HEK293T (cell line): Measurements from ENCODE around the gene OR5AL1.
"Not testable (repeated sequence)": the region's sequence is repeated elsewhere in the genome, so short reads cannot be mapped to it uniquely, and the experiment has no call there.

Source experiments
- CTCF ChIA-PET: fragments of 350-600 bp; formaldehyde crosslinking; extraction: SDS; loops from one replicate; lab custom pipeline; 2021; ENCODE audit warnings: antibody characterized with exemption, inconsistent platforms; lab: Yijun Ruan, JAX
- POLR2A ChIA-PET: fragments of 350-600 bp; formaldehyde crosslinking; extraction: SDS; loops from one replicate; lab custom pipeline; 2020; ENCODE audit warnings: antibody characterized with exemption, inconsistent platforms; lab: Yijun Ruan, JAX
- DNase-seq: peaks from one replicate; pipeline ENCODE4 v3.0.0; 2012; ENCODE audit warnings: mixed read lengths; ENCODE audit errors: extremely low spot score
- ARNT ChIP-seq: fragments of 450-650 bp; IDR thresholded peaks from 2 replicates; pipeline ENCODE4 v1.6.1; 2017; ENCODE audit warnings: mild to moderate bottlenecking
- BHLHE40 ChIP-seq: fragments of 450-650 bp; IDR thresholded peaks from 2 replicates; pipeline ENCODE4 v1.6.1; 2016; ENCODE audit warnings: mild to moderate bottlenecking, moderate library complexity, borderline replicate concordance
- CTBP1 ChIP-seq: fragments of 450-650 bp; IDR thresholded peaks from 2 replicates; pipeline ENCODE4 v1.6.1; 2016; ENCODE audit warnings: borderline replicate concordance
- ELF4 ChIP-seq: fragments of 450-650 bp; IDR thresholded peaks from 2 replicates; pipeline ENCODE4 v1.6.1; 2017; ENCODE audit warnings: antibody characterized with exemption
- FOXA1 ChIP-seq: fragments of 450-650 bp; IDR thresholded peaks from 2 replicates; pipeline ENCODE4 v1.6.1; 2016; ENCODE audit warnings: mild to moderate bottlenecking
- FOXK2 ChIP-seq: fragments of 450-650 bp; IDR thresholded peaks from 2 replicates; pipeline ENCODE4 v1.6.1; 2016; ENCODE audit warnings: mild to moderate bottlenecking
- FOXM1 ChIP-seq: fragments of 450-650 bp; IDR thresholded peaks from 2 replicates; pipeline ENCODE4 v1.6.1; 2017; ENCODE audit warnings: mild to moderate bottlenecking, borderline replicate concordance
- HDGF ChIP-seq: fragments of 450-650 bp; IDR thresholded peaks from 2 replicates; pipeline ENCODE4 v1.6.1; 2017; ENCODE audit warnings: antibody characterized with exemption, borderline replicate concordance
- L3MBTL2 ChIP-seq: fragments of 450-650 bp; conservative IDR thresholded peaks from 2 replicates; pipeline ENCODE4 v1.6.1; 2016; ENCODE audit warnings: mild to moderate bottlenecking
- LEF1 ChIP-seq: fragments of 450-650 bp; IDR thresholded peaks from 2 replicates; pipeline ENCODE4 v1.6.1; 2017; ENCODE audit warnings: mild to moderate bottlenecking, borderline replicate concordance
- NFRKB ChIP-seq: fragments of 450-650 bp; IDR thresholded peaks from 2 replicates; pipeline ENCODE4 v1.6.1; 2016; ENCODE audit warnings: mild to moderate bottlenecking, moderate library complexity
- SP1 ChIP-seq: fragments of 450-650 bp; IDR thresholded peaks from 2 replicates; pipeline ENCODE4 v1.6.1; 2017
- SUZ12 ChIP-seq: fragments of 450-650 bp; IDR thresholded peaks from 2 replicates; pipeline ENCODE4 v1.6.1; 2016; ENCODE audit warnings: mild to moderate bottlenecking
- TARDBP ChIP-seq: fragments of 450-650 bp; IDR thresholded peaks from 2 replicates; pipeline ENCODE4 v1.6.1; 2016
- ZNF384 ChIP-seq: fragments of 450-650 bp; IDR thresholded peaks from 2 replicates; pipeline ENCODE4 v1.6.1; 2016
- TF ChIP-seq, protein P1 (sequence below): fragments of 450-650 bp; IDR thresholded peaks from 2 replicates; pipeline ENCODE4 v1.6.1; 2016

Gene OR5AL1

DNA sequence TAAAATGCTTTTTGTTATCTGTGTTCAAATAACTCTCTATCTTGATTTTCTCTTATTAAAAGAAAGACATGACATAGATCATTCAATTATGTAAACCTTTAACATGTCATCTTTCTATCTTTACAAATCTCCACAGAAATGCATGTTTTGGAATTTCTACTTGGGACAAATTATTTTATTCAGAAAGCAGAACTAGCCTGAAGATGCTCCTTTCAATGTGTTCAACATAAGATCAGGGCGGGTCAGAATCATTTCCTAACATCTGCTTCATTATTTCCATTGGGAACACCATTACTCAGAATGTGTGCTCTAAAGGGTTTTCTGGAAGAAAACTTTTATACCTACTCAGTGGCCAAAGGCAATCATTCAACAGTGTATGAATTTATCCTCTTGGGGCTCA, at the start of gene OR5AL1:
OR5AL1 (plus strand) TSS at position 301 of the 400 bp plus-strand sequence.
- DNase-seq, result no peak
- ChIA-PET CTCF (no interaction called here), POLR2A (no interaction called here)
- TF ChIP-seq L3MBTL2, result no peak
- no peak for TF ChIP-seq ZNF384
- no peak for TF ChIP-seq FOXM1
- TF ChIP-seq TARDBP, result no peak
- no peak for TF ChIP-seq LEF1
- TF ChIP-seq BHLHE40, result no peak
- TF ChIP-seq NFRKB, result no peak
- TF ChIP-seq FOXA1, result no peak
- no peak for TF ChIP-seq ARNT

DNA sequence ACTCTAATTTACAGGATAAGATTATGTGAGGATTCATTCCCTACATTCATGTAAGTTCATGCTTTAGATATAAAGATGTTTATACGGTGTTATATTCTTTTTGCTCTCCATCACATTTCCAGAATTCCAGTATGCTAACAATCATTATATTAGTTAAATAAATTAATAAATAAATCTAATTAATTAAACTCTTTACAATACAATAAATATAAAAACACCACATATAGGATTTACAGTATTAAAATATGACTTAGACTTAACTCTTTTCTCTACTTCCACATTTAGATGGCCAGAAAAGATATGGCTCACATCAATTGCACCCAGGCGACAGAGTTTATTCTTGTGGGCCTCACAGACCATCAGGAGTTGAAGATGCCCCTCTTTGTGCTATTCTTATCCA, 37.2 kb upstream of the OR5AL1 start, which contains the start of gene OR8U1:
OR8U1 (plus strand) TSS at position 301 of the 400 bp plus-strand sequence; CDS start at position 301, 0 bp downstream.
- ChIA-PET CTCF (no interaction called here), POLR2A (no interaction called here)
- no peak for DNase-seq
- TF ChIP-seq SP1, result no peak
- no peak for TF ChIP-seq FOXK2
- TF ChIP-seq SUZ12, result no peak
- TF ChIP-seq BHLHE40, result no peak

DNA sequence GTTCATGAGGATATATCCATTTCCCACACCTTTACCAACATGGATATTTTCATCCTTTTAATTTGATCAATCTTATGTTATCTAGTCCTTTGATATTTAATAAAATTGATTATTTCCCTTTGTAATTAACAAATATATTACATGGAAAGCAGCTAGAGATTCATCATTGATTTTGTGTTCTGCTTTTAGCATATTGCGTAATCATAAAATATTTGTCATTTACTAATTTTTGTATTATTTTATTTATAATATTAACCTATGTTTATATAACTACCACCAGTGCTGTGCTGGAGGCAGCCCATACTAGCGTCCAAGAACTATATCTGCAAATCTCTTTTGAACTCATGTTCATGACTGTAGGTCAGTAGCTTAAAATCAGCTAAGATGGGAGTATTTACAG, 32.4 kb upstream of the OR5AL1 start:
- no peak for DNase-seq
- TF ChIP-seq, protein P1, sequence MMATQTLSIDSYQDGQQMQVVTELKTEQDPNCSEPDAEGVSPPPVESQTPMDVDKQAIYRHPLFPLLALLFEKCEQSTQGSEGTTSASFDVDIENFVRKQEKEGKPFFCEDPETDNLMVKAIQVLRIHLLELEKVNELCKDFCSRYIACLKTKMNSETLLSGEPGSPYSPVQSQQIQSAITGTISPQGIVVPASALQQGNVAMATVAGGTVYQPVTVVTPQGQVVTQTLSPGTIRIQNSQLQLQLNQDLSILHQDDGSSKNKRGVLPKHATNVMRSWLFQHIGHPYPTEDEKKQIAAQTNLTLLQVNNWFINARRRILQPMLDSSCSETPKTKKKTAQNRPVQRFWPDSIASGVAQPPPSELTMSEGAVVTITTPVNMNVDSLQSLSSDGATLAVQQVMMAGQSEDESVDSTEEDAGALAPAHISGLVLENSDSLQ, result no peak
- TF ChIP-seq CTBP1, result no peak
- TF ChIP-seq L3MBTL2, result no peak
- no peak for TF ChIP-seq SUZ12
- TF ChIP-seq FOXA1, result no peak
- no peak for TF ChIP-seq ARNT
- TF ChIP-seq TARDBP, result no peak
- TF ChIP-seq HDGF, result no peak
- no peak for TF ChIP-seq ZNF384
- TF ChIP-seq ELF4, result no peak
- no peak for TF ChIP-seq FOXK2
- no peak for TF ChIP-seq NFRKB
- no peak for TF ChIP-seq SP1
- no peak for TF ChIP-seq FOXM1
- no peak for TF ChIP-seq BHLHE40
- TF ChIP-seq LEF1, result no peak
- ChIA-PET CTCF (no interaction called here), POLR2A (no interaction called here)

DNA sequence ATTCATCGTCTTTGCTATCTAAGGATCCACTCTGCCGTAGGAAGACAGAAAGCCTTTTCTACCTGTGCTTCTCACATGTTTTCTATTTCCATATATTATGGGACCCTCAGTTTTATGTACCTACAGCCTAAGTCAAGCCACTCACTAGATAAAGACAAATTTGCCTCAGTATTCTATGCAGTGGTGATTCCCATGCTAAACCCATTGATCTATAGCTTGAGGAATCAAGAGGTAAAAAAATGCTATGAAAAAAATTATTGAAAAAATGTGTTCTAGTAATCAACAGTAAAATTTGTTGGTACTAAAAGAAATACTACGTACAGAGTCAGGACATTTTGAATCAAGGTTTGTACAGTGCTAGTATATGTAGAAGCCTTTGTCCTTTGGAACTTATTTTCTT, 18.1 kb upstream of the OR5AL1 start:
- TF ChIP-seq ZNF384 (no peak), CTBP1 (no peak), LEF1 (no peak), FOXM1 (no peak), NFRKB (no peak)
- DNase-seq, result no peak
- POLR2A ChIA-PET, result no interaction called here
- CTCF ChIA-PET, result no interaction called here

DNA sequence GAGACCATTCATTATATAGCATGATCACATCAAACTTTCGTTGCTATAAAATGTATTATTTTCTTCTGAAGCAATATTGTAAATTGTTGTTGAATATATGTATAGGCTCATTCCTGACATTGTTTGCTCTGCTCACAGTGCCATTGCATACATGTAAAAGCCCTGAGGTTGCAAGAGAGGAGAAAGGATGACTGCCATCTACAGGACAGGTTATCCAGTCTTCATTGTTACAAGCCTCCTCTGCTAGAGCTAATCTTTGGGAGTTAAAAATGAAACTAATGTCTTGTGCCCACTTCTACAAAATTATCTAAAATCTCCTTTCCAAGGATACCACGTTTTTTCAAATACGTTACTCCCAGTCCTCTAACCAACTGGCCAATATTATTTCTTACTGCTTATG, 16.4 kb upstream of the OR5AL1 start:
- ChIA-PET CTCF (no interaction called here), POLR2A (no interaction called here)
- DNase-seq, result no peak
- TF ChIP-seq SUZ12, result no peak
- no peak for TF ChIP-seq TARDBP

DNA sequence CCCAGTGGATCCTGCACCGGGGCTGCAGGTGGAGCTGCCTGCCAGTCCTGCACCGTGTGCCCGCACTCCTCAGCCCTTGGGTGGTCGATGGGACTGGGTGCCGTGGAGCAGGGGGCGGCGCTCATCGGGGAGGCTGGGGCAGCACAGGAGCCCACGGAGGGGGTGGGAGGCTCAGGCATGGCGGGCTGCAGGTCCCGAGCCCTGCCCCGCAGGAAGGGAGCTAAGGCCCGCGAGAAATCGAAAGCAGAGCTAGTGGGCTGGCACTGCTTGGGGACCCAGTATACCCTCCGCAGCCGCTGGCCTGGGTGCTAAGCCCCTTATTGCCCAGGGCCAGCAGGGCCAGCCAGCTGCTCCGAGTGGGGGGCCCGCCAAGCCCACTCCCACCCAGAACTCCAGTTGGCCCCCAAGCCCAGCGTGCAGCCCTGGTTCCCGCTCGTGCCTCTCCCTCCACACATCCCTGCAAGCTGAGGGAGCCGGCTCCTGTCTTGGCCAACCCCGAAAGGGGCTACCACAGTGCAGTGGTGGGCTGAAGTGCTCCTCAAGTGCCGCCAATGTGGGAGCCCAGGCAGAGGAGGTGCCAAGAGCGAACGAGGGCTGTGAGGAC, 10.5 kb upstream of the OR5AL1 start:
- DNase-seq, POLR2A ChIA-PET, CTCF ChIA-PET: not testable (repeated sequence)

DNA sequence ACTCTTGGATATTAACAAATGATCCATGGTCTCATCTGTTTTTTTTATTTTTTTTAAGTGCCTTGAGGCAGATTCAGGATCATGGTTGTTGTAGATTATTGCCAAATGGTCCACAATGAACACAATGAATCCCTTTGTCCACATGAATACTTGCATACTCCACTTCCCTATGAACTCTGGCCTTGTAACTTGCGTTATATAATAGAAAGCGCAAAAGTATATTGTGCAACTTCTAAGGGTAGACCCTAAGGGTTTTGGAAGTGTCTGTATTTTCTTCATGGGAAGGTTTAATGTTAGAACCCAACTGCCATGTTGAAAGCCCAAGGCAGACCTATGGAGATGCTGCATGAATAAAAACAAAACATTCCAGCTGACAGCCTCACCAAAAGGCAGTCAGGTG, 8.1 kb upstream of the OR5AL1 start:
- CTCF ChIA-PET, result no interaction called here
- no peak for DNase-seq
- POLR2A ChIA-PET, result no interaction called here
- TF ChIP-seq TARDBP, result no peak
- no peak for TF ChIP-seq FOXA1

DNA sequence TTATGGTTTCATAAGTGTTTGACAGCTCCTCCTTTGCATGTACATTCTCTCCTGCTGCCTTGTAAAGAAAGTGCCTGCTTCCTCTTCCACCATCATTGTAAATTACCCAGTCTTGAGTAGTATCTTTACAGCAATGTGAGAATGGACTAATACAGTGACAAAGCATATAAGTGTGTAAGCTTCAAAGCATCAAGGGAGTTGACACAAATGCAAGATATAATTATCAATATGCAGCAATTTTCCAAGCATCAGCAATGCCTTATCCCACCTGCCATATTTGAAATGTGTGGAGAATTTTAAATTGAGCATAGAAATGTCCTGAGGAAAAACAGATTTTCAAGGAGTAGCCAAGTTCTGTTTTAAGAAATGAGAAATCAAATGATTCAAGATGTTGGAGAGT, 1.7 kb upstream of the OR5AL1 start:
- CTCF ChIA-PET, result no interaction called here
- TF ChIP-seq SP1 (no peak), ARNT (no peak), LEF1 (no peak), L3MBTL2 (no peak), HDGF (no peak), CTBP1 (no peak), SUZ12 (no peak), ELF4 (no peak), FOXA1 (no peak), NFRKB (no peak), ZNF384 (no peak)
- TF ChIP-seq, protein P1, result no peak
- no peak for DNase-seq
- POLR2A ChIA-PET, result no interaction called here
